ENCODE results near the gene XYLB.
"Not testable (repeated sequence)": the region's sequence is repeated elsewhere in the genome, so short reads cannot be mapped to it uniquely, and the experiment has no call there.

The XYLB gene

DNA sequence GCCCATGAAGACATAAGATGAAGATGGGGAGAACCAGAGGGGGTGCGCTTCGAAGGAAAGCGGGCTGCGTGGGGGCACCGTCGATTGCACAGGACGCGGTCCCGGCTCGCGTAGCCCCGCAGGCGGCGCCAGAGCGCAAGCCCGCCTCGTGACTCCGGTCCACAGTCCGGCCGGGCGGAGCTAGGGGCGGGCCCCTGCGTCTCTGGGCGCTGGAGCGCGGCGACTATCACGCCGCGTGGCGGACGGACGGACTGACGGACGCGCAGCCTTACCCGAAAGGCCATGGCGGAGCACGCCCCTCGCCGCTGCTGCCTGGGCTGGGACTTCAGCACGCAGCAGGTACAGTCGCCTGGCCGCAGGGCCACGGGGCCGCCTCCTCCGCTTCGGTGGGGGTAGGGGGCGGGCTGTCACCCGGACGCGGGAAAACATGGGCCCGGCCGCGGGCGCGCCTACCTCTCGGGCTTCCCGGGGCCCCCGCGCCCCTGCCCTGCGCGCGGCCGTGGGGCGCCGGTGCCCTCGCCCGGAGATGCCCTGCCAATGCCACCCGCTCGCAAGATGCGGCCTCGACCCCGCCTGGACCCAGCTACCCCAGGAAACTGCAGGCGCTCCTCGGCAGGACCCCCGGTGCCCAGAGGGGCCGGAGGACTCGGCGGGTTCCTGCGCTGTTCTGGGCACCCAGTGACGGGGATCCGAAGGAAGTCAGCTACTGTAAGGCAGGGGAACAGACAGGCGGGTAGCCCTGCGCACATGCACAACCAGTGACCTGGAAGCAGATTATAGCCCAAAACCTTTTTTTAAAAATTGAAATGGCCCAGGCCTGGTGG, at the start of gene XYLB:
XYLB (plus strand) TSS at position 199 of the 824 bp plus-strand sequence; CDS start at position 283, 84 bp downstream.
- peak; percentile 7 to 85 (median 67) for DNase-seq

DNA sequence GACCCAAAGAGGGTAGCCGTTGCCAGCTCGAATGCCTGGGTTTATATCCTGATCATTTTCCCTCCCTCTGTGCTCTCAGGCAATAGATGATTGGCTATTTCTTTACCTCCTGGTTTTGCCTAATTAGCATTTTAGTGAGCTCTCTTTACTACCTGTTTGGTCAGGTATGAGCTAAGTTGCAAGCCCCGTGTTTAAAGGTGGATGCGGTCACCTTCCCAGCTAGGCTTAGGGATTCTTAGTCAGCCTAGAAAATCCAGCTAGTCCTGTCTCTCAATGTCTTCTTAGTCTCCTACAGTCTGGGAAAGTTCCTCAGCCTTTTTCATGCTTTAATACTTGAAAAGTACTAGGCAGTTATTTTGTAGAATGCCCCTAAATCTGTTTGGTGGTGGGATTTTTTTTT, 49.5 kb upstream of the XYLB start:
- DNase-seq: not testable (repeated sequence)

GRCh38 chr3:38297537-38297936, 49.0 kb upstream of the XYLB start:
- no peak for DNase-seq

DNA sequence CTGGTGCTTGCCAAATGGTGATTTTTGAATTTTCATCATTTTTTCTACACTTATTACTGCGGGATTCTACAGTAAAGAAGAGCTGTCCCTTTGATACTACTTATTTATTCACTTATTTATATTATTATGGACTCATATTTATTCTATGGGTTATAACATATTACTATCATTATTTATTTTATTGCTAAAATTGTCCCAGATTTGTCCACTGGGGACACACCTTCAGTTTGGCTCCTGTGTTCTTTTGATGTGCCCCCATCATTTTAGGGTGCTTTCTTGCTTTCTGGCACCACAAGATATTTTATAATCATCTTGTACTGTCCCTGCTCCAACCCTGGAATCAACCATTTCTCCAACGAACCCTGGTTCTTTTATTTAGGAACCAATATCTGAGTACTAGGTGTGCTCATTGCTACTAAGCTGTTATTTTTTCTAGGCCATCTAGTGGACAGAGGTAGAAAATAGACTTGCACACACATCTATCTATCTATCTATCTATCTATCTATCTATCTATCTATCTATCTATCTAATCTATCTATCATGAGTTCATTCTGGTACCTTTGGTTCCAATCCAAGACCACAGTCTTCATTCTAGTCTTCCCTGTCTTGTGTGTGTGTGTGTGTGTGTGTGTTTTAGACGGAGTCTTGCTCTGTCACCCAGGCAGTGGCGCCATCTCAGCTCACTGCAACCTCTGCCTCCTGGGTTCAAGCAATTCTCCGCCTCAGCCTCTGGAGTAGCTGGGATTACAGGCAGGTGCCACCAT, 48.5 kb upstream of the XYLB start:
- DNase-seq: no peak

DNA sequence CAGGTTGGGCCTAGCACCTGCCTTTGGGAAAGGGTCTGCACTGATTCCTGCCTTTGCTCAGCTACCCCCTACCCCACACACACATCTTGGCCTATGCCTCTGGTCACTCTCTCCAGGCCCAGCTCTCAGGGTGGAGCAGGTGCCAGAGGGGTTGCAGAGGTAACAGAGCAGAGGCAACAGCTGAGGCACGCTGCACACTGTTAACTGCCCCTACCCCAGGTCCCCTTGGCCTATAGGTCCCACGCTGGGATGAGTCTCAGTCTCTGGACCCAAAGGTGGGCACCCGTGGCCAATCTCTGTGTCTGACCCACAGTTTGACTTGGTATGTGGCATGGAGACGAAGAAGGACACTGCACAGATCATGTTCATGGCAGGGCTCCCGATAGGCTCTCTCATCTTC, 39.6 kb upstream of the XYLB start:
- no peak for DNase-seq

- DNase-seq: no peak
Measured at GRCh38 chr3:38307599-38307998, 39.0 kb upstream of the XYLB start.

DNA sequence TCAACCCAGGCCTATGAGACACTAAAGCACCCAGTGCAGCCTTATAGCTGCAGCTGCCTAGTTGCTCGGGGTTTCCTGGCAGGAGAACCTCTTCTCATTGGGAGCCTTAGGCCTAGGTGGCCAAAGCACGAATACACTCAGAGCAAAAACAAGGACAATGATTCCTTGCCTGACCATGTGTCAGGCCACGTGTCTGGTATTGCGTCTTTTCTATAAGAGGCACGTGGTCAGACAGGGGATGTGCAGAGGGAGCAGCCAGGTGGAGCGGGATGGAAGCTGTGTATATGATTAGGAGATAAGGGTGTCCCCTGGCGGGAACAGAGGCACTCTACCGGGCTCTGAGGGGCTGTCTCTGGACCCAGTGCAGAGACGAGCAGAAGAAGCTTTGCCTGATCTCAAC, 38.1 kb upstream of the XYLB start:
- DNase-seq: no peak

DNA sequence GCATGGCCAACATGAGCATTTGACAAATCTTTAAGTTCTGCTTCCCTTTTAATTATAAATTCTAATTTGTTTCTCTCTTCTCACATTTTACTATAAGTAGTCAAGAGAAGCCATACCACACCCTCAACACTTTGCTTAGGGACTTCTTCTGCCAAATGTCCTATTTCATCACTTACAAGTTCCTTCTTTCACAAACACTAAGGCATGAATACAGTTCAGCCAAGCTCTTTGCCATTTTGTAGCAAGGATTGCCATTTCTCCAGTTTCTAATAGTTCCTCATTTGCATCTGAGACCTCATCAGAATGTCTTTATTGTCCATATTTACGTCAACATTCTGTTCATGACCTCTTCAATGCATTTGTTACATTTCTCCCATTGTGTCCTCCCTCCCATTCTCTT, 35.1 kb upstream of the XYLB start:
- no peak for DNase-seq

- DNase-seq: no peak
Measured at GRCh38 chr3:38311941-38312340, 34.6 kb upstream of the XYLB start.

- no peak for DNase-seq
Measured at GRCh38 chr3:38312356-38312755, 34.2 kb upstream of the XYLB start.

DNA sequence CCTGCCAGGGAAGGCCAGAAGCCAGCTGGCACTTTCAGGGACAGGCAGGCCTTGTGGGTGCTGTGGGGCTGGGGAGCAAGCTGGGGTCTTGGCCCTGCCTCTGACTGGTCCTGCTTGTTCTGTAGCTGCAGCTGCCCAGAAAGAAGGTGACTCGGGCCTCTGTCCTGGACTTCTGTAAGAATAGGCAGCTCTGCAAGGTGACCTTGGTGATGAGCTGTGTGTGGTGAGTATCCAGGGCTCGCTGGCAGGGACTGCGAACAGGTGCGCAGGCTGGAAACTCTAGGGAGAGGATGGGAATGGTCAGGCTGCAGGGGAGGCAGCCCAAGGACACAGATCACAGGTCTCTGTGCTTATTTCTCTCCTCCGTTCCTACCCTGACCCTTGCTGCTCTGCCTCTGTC, 33.3 kb upstream of the XYLB start:
- no peak for DNase-seq

GRCh38 chr3:38313695-38314094, 32.9 kb upstream of the XYLB start:
- no peak for DNase-seq

DNA sequence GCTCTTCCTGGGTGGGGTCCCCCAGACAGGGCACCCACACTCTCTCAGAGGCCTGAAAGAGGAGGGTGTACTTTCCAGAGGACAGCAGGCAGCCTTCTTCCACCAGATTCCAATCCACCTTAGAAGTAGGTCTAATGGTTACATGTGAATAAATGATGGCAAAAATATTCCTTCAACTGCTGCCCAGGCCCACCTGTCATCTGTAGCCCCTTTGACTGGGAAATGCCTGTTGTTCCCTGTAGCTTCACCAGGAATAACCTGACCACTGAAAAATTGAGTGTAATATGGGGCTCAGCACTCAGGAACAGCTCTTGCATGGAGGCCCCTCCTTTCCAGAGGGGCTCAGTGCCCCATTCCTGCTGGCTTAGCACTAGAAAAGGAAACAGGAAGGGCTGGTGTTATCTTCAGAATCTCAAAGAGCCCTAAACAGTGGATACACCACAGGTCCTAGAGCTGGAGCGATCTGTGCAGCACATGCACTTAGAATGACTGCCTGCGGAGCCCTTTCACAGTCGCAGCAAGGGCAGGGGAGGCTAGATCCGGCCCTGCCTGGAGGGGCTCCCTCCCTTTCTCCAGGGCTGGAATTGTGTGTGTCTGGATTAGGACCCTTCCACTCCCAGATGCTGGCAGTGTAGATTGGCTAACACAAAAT, 32.3 kb upstream of the XYLB start:
- no peak for DNase-seq

DNA sequence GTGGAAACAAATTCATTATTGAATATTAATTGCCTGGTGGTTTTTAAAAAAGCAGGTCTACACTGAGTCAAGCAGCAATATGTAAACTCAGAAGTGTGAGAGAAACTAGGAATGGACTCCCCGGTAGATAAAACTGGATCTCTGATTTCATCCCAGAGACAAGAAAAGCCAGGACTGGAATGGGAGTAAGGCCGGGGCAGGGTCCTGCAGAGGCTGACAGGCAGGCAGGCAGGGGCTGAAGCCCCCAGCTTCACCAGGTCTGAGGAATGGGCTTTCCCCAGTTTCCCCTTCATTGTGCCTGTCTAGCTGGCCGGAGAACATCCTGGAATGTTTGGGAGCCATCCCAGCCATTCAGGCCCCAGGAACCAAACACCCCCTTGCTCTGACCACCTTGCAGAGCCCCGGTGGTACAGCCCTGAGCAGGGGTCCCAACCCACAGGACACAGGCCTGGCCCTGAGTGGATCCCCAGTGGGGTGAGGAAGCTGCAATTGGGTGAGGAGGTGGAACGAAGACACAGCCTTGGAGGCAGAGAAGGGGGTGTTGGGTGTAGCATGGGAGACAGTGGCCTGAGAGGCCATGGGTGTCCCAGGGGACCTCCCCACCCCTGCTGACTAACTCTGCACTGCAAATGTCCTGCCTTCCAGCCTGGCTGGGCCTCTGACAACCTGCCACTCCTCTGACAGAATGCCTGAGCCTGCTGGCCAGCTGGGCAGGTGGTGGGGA, 31.7 kb upstream of the XYLB start:
- DNase-seq: no peak

- no peak for DNase-seq
Measured at GRCh38 chr3:38315488-38316230, 30.9 kb upstream of the XYLB start.

- no peak for DNase-seq
Measured at GRCh38 chr3:38316356-38317191, 30.0 kb upstream of the XYLB start.

DNA sequence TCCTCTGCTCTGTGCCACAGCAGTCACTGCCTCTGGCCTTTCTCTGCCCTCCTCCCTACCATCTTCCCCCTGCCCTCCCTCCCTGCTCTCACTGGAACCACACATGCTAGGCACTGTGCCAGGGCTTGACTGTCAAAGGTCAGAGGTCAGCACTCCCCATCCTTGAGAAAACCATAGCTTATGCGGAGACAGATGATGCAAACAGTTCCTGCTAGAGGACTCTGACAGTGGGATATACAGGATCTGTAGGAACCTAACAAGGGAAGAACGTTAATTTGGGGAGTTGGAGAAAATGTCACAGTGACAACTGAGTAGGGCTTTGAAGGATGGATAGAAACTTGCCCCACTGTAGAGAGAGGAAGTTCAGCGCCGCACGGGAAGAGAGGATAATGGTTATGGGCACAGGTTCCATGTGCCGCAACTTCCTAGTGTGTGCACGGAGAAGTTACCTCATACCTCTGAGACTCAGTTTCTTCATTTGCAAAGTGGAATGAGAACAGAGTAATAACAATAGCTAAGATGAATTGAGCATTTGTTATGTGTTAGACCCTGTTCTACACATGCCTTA, 29.3 kb upstream of the XYLB start:
- DNase-seq: no peak

DNA sequence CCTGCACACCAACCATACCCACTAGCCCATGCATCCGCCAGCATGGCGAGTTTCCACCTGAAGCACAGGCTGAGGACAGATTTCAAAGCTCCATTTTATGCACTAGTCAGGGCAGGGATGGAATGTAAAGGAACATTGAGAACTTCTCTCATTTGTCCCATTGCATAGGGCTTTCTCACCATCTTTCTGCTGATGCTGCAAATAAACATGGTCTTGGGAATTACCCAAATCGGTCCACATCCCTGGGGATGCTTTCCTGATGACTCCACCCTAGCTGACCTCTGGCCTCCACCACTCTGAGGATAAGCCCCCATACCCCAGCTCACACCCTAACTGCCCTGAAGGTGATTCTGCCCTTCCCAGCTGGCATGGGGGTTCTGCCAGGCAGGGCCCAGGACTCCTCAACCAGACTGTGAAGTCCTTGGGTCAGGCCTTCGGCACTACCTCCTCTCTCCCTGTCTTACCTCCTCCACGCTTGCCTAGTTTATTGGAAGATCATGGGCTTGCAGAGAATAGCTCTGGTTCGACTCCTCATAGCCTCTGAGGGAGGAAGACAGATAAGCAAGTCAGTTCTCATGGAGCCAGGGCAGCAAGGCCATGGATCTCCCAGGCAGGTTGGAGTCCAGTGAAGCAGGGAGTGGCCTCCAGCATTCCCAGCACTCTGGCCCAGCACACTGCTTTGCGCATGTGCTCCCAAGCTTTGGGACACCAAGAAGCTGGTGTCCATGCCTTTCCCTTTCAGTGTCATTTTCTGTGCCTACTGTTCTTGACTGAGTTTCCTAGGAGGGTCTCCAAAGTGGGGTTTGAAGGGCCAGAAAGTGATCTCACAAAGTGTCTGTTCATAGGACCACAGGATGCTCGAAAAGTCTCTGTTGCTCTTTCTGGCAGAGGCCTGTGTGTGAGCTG, 27.6 kb upstream of the XYLB start:
- no peak for DNase-seq
